Caco-2 (cell line): ENCODE data around the gene METTL25. TPM values are rescaled to one million over a fixed set of nuclear protein-coding genes. Genes with fewer than 3 reads are reported as not detected.

Experiments
- BruUV-seq: library from RNA; stranded (reverse); fragments of 400-500 nt; replicated peaks from 2 replicates; lab custom pipeline; 2021; lab: Mats Ljungman, UMichigan
- CTCF ChIA-PET: fragments of 300-600 bp; sonication (Branson Sonifier 250); formaldehyde crosslinking; loops from one replicate; lab custom pipeline; 2022; ENCODE audit warnings: antibody characterized with exemption; lab: Charles Lee
- POLR2A ChIA-PET: fragments of 300-600 bp; sonication (Branson Sonifier 250); formaldehyde crosslinking; loops from one replicate; lab custom pipeline; 2022; ENCODE audit warnings: antibody characterized with exemption; lab: Charles Lee
- DNase-seq, 2 experiments: peaks; one replicate each; pipeline versions ENCODE4 v3.0.0 to v3.0.0-alpha.2; 2020 to 2022
- H3K27me3 ChIP-seq: replicated peaks from 2 replicates; pipeline ENCODE4 v1.6.0; 2011; ENCODE audit warnings: low read length; ENCODE audit not compliant: control insufficient read depth, insufficient read depth
- H3K36me3 ChIP-seq: 2 replicates; pipeline ENCODE4 v1.5.1; 2011; ENCODE audit warnings: low read length; ENCODE audit not compliant: control insufficient read depth, insufficient read depth
- H3K4me1 ChIP-seq: fragments of 250-450 bp; sonication (Bioruptor Pico); 2 replicates; pipeline ENCODE4 v1.5.1; 2020; ENCODE audit warnings: mild to moderate bottlenecking
- H3K4me3 ChIP-seq: 2 replicates; pipeline ENCODE4 v1.5.1; 2011; ENCODE audit warnings: low read depth, mild to moderate bottlenecking, control low read depth, low read length
- H3K9me3 ChIP-seq: fragments of 250-450 bp; sonication (Bioruptor Pico); 2 replicates; pipeline ENCODE4 v1.5.1; 2020; ENCODE audit warnings: mild to moderate bottlenecking, moderate library complexity
- H3K27ac Mint-ChIP-seq: one replicate; pipeline ENCODE4 v1.8.0; 2022; ENCODE audit warnings: mixed read lengths; ENCODE audit not compliant: unreplicated experiment
- H3K27me3 Mint-ChIP-seq: one replicate; pipeline ENCODE4 v1.8.0; 2022; ENCODE audit warnings: mixed read lengths; ENCODE audit not compliant: insufficient read depth, unreplicated experiment
- H3K36me3 Mint-ChIP-seq: one replicate; pipeline ENCODE4 v1.8.0; 2022; ENCODE audit warnings: mild to moderate bottlenecking, mixed read lengths; ENCODE audit not compliant: insufficient read depth, unreplicated experiment
- H3K4me1 Mint-ChIP-seq: one replicate; pipeline ENCODE4 v1.8.0; 2022; ENCODE audit warnings: low read depth, mixed read lengths; ENCODE audit not compliant: unreplicated experiment
- H3K4me3 Mint-ChIP-seq: one replicate; pipeline ENCODE4 v1.8.0; 2022; ENCODE audit warnings: mild to moderate bottlenecking, moderate library complexity, mixed read lengths; ENCODE audit not compliant: unreplicated experiment
- H3K9me3 Mint-ChIP-seq: one replicate; pipeline ENCODE4 v1.8.0; 2022; ENCODE audit warnings: mixed read lengths; ENCODE audit not compliant: unreplicated experiment
- CTCF ChIP-seq, 2 experiments: fragments of 200-600 bp in 1 of 2; IDR thresholded peaks; 1 replicate in 1 of 2; 2 replicates in 1 of 2; pipeline versions ENCODE4 v1.5.1 to v1.8.0; 2011 to 2022; ENCODE audit warnings: antibody characterized with exemption in 1 of 2, control low read depth in 1 of 2, inconsistent platforms in 1 of 2, low read depth in 1 of 2, low read length in 1 of 2, mild to moderate bottlenecking in 1 of 2, moderate library complexity in 1 of 2; ENCODE audit not compliant: insufficient read depth in 1 of 2, severe bottlenecking in 1 of 2, unreplicated experiment in 1 of 2
- intact Hi-C: fragments of 100-400 bp; cut with micrococcal nuclease; formaldehyde crosslinking; loops from one replicate; pipeline ENCODE4 v1.10.0; 2022; ENCODE audit not compliant: unreplicated experiment
- total RNA-seq: library from RNA; stranded (reverse); gene quantifications from 2 replicates; pipeline ENCODE4 v1.2.3, GENCODE V29; 2022

Gene METTL25
- total RNA-seq, 1 experiment from 2014 or later = 8.4 TPM

GRCh38 chr12:82438356-82438755, 80.0 kb downstream of the METTL25 start:
- CTCF ChIA-PET = no interaction called here
- DNase-seq = no peak
- no peaks in the 10 kb centered on the region for H3K27me3 ChIP-seq
- no peaks in the 10 kb centered on the region for H3K9me3 ChIP-seq
- Mint-ChIP-seq H3K36me3 (no peaks in the 10 kb centered on the region), H3K4me1 (no peaks in the 10 kb centered on the region), H3K27me3 (no peaks in the 10 kb centered on the region), H3K27ac (no peak overlapping the region), H3K9me3 (no peaks in the 10 kb centered on the region), H3K4me3 (no peak overlapping the region)
- TF ChIP-seq CTCF (IDR thresholded peaks at IDR 0.05; ENCODE audit: insufficient read depth in 1 of 2, low read depth in 1 of 2, low read length in 1 of 2, severe bottlenecking in 1 of 2, unreplicated experiment in 1 of 2) = no peak
- no TSS peak for BruUV-seq
- POLR2A ChIA-PET = no interaction called here
- intact Hi-C loops = no loop called here
- H3K4me1 ChIP-seq = no peaks in the 10 kb centered on the region
- H3K4me3 ChIP-seq = no peak overlapping the region
- no peaks in the 10 kb centered on the region for H3K36me3 ChIP-seq

GRCh38 chr12:82440885-82441284, 82.6 kb downstream of the METTL25 start:
- no TSS peak for BruUV-seq
- no peak for TF ChIP-seq CTCF (IDR thresholded peaks at IDR 0.05; ENCODE audit: insufficient read depth in 1 of 2, low read depth in 1 of 2, low read length in 1 of 2, severe bottlenecking in 1 of 2, unreplicated experiment in 1 of 2)
- Histone ChIP-seq H3K4me1 (no peaks in the 10 kb centered on the region), H3K9me3 (no peaks in the 10 kb centered on the region), H3K4me3 (no peak overlapping the region), H3K27me3 (no peaks in the 10 kb centered on the region), H3K36me3 (no peaks in the 10 kb centered on the region)
- Mint-ChIP-seq H3K4me1 (no peaks in the 10 kb centered on the region), H3K36me3 (no peaks in the 10 kb centered on the region), H3K27me3 (no peaks in the 10 kb centered on the region), H3K27ac (no peak overlapping the region), H3K9me3 (no peaks in the 10 kb centered on the region), H3K4me3 (no peak overlapping the region)
- intact Hi-C loops = no loop called here
- ChIA-PET CTCF (no interaction called here), POLR2A (no interaction called here)
- DNase-seq = no peak

- ChIA-PET POLR2A (no interaction called here), CTCF (no interaction called here)
- Mint-ChIP-seq H3K9me3 (no peaks in the 10 kb centered on the region), H3K4me1 (no peaks in the 10 kb centered on the region), H3K27ac (no peak overlapping the region), H3K27me3 (no peaks in the 10 kb centered on the region), H3K4me3 (no peak overlapping the region), H3K36me3 (no peaks in the 10 kb centered on the region)
- H3K9me3 ChIP-seq = no peaks in the 10 kb centered on the region
- no TSS peak for BruUV-seq
- no peak overlapping the region for H3K4me3 ChIP-seq
- intact Hi-C loops = no loop called here
- no peaks in the 10 kb centered on the region for H3K27me3 ChIP-seq
- DNase-seq = no peak
- no peak for TF ChIP-seq CTCF (IDR thresholded peaks at IDR 0.05; ENCODE audit: insufficient read depth in 1 of 2, low read depth in 1 of 2, low read length in 1 of 2, severe bottlenecking in 1 of 2, unreplicated experiment in 1 of 2)
- no peaks in the 10 kb centered on the region for H3K36me3 ChIP-seq
- H3K4me1 ChIP-seq = no peaks in the 10 kb centered on the region
These were observed 90.7 kb downstream of the METTL25 start for GRCh38 chr12:82448911-82449578.
